ENCODE measurements around the gene MAGEB5. TPM values are rescaled to one million over a fixed set of nuclear protein-coding genes. Genes with fewer than 3 reads are reported as not detected.
"Not testable (repeated sequence)": the region's sequence is repeated elsewhere in the genome, so short reads cannot be mapped to it uniquely, and the experiment has no call there.

Gene MAGEB5, protein sequence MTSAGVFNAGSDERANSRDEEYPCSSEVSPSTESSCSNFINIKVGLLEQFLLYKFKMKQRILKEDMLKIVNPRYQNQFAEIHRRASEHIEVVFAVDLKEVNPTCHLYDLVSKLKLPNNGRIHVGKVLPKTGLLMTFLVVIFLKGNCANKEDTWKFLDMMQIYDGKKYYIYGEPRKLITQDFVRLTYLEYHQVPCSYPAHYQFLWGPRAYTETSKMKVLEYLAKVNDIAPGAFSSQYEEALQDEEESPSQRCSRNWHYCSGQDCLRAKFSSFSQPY
- total RNA-seq, result not detected in 2 replicates

- DNase-seq (ENCODE audit: low read depth), result no peak
- no peak for TF ChIP-seq CTCF (IDR thresholded peaks at IDR 0.05; ENCODE audit: insufficient read depth, low read depth, low read length)
- no peak within 1 kb of the TSS for H3K4me3 ChIP-seq (ENCODE audit: low read depth, low read length)
These were observed at the start of gene MAGEB5 for GRCh38 chrX:26215869-26216268. Gene MAGEB5, plus strand, starts transcription at chrX:26216169. Its CDS starts 1,133 bp downstream, at chrX:26217302.

GRCh38 chrX:26192204-26192603 is 23.8 kb upstream of the MAGEB5 start, which contains the start of gene MAGEB6:
Gene MAGEB6, plus strand, starts transcription at chrX:26192440. Its CDS starts 1,407 bp downstream, at chrX:26193847.
- no peak for DNase-seq (ENCODE audit: low read depth)
- no peak within 1 kb of the TSS for H3K4me3 ChIP-seq (ENCODE audit: low read depth, low read length)
- no peak for TF ChIP-seq CTCF (IDR thresholded peaks at IDR 0.05; ENCODE audit: insufficient read depth, low read depth, low read length)

DNA sequence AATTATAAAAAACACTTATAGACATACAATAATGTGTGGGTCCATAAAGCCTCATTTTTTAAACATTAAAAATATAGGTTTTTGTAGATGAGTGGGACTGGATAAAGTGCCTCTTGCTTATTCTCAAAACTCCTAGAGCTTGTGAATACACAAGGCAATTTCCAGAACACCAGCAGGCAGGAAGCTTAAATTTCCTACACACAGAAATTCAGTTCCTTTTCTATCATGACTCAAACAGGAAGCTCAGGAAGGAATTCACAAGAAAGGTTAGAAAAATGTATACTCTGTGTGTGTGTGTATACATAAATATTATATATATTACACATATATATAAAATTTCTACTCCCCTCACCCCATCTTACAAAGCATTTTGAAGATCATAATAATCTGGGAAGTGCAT is 12.4 kb upstream of the MAGEB5 start:
- no peak for DNase-seq (ENCODE audit: low read depth)
- no peak overlapping the region for H3K4me3 ChIP-seq (ENCODE audit: low read depth, low read length)
- no peak for TF ChIP-seq CTCF (IDR thresholded peaks at IDR 0.05; ENCODE audit: insufficient read depth, low read depth, low read length)

GRCh38 chrX:26204717-26205116 is 11.3 kb upstream of the MAGEB5 start:
- not testable (repeated sequence) for H3K4me3 ChIP-seq (ENCODE audit: low read depth, low read length); DNase-seq (ENCODE audit: low read depth)

GRCh38 chrX:26208012-26208411 is 8.0 kb upstream of the MAGEB5 start:
- no peak overlapping the region for H3K4me3 ChIP-seq (ENCODE audit: low read depth, low read length)
- TF ChIP-seq CTCF (IDR thresholded peaks at IDR 0.05; ENCODE audit: insufficient read depth, low read depth, low read length), result no peak
- DNase-seq (ENCODE audit: low read depth), result no peak

DNA sequence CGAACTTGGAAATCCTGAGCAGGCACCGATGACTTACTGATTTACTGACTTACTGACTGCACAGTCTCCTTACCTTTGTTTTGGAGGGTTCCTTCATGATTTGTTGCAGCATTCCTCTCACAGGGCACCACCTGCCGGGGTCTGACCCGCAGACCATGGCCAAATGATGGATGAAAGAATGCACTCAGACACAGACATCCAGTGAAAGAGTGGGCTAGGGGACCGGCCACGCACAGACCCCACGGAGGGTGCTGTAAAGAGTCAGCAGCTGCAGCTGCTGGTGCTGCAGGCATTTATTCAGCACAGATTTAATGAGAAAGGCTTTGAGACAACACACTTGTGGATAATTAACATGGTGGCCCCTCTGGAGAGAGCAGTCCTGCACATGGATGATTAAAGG is 3.4 kb downstream of the MAGEB5 start:
- no peak for DNase-seq (ENCODE audit: low read depth)
- TF ChIP-seq CTCF (IDR thresholded peaks at IDR 0.05; ENCODE audit: insufficient read depth, low read depth, low read length), result no peak
- no peak overlapping the region for H3K4me3 ChIP-seq (ENCODE audit: low read depth, low read length)

- no peak for TF ChIP-seq CTCF (IDR thresholded peaks at IDR 0.05; ENCODE audit: insufficient read depth, low read depth, low read length)
- H3K4me3 ChIP-seq (ENCODE audit: low read depth, low read length), result no peak overlapping the region
- no peak for DNase-seq (ENCODE audit: low read depth)
These were observed 18.2 kb downstream of the MAGEB5 start for GRCh38 chrX:26234177-26234576.

Data from fibroblast of villous mesenchyme (primary cell).